ENCODE measurements around the gene BEND6. TPM values are rescaled to one million over a fixed set of nuclear protein-coding genes. Genes with fewer than 3 reads are reported as not detected.
A peak's percentile ranks its signal among the peaks of the same experiment; 100 is the strongest.

Gene BEND6
- total and polyA plus RNA-seq, 2 experiments from 2014 or later: 24.6 to 25.1 TPM

GRCh38 chr6:56959094-56959493 lies 4.2 kb downstream of the BEND6 start:
- Histone ChIP-seq H3K9me2 (ENCODE audit: insufficient read depth) (no peaks in the 10 kb centered on the region), H3K4me3 (peak overlapping the region; percentile 49), H4K20me1 (ENCODE audit: insufficient read depth) (no peaks in the 10 kb centered on the region), H2AFZ (no peak overlapping the region), H3K9me3 (ENCODE audit: low read depth) (no peaks in the 10 kb centered on the region), H3K36me3 (ENCODE audit: low read depth) (no peaks in the 10 kb centered on the region), H3K79me2 (ENCODE audit: insufficient read depth) (peaks cover 25% of the 10 kb centered on the region), H3K27ac (peak overlapping the region; percentile 81), H3K4me1 (ENCODE audit: insufficient read depth) (peaks cover 58% of the 10 kb centered on the region), H3K27me3 (replicated peaks; ENCODE audit: insufficient read depth) (no peaks in the 10 kb centered on the region), H3K4me2 (ENCODE audit: unreplicated experiment) (peak overlapping the region; percentile 72), H3K9ac (peak overlapping the region; percentile 49; the same call in 1 of the 2 replicates), H3F3A (ENCODE audit: insufficient read depth) (peaks cover 64% of the 10 kb centered on the region)
- DNase-seq: peak; percentile 58
- in situ Hi-C loops (cut with MboI): no loop called here
- TF ChIP-seq EZH2phosphoT487 (IDR thresholded peaks at IDR 0.05; ENCODE audit: insufficient read depth, low read depth): no peak
- TF ChIP-seq EZH2 (IDR thresholded peaks at IDR 0.05; ENCODE audit: insufficient read depth, poor library complexity, severe bottlenecking): no peak

DNA sequence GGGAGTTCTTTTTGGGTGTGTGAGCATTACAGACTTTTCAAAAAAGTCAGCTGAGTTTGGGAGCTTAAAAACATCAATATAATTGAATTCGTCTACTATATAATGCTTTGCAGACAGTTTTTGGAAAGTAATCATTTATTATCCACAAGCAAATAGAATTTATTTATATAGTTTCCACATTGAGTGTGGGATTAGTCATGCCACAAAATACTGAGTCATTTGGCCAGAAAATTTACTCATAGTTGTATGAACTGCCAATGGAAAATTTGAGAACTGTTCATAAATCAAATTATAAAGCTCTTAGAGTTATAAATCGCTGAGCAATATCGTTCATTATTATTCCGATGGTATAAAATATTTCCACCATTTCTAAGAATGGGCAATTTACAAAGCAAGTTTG lies 5.0 kb downstream of the BEND6 start:
- Histone ChIP-seq H3K27me3 (replicated peaks; ENCODE audit: insufficient read depth) (no peaks in the 10 kb centered on the region), H4K20me1 (ENCODE audit: insufficient read depth) (no peaks in the 10 kb centered on the region), H3K4me2 (ENCODE audit: unreplicated experiment) (peak overlapping the region; percentile 72), H2AFZ (no peak overlapping the region), H3K4me1 (ENCODE audit: insufficient read depth) (peaks cover 58% of the 10 kb centered on the region), H3K9ac (peak overlapping the region; percentile 49), H3F3A (ENCODE audit: insufficient read depth) (peaks cover 64% of the 10 kb centered on the region), H3K27ac (peak overlapping the region; percentile 81), H3K36me3 (ENCODE audit: low read depth) (no peaks in the 10 kb centered on the region), H3K9me3 (ENCODE audit: low read depth) (no peaks in the 10 kb centered on the region), H3K79me2 (ENCODE audit: insufficient read depth) (peaks cover 22% of the 10 kb centered on the region), H3K9me2 (ENCODE audit: insufficient read depth) (no peaks in the 10 kb centered on the region), H3K4me3 (peak overlapping the region; percentile 49)
- DNase-seq: peak; percentile 86
- TF ChIP-seq EZH2 (IDR thresholded peaks at IDR 0.05; ENCODE audit: insufficient read depth, poor library complexity, severe bottlenecking): no peak
- TF ChIP-seq EZH2phosphoT487 (IDR thresholded peaks at IDR 0.05; ENCODE audit: insufficient read depth, low read depth): no peak
- in situ Hi-C loops (cut with MboI): no loop called here
- WGBS, 2 experiments (ENCODE audit: low coverage in 1 of 2, low lambda C conversion rate in 2 of 2, missing lambda C conversion rate in 2 of 2): 0% methylated on average over 4 of the region's 4 CpGs

DNA sequence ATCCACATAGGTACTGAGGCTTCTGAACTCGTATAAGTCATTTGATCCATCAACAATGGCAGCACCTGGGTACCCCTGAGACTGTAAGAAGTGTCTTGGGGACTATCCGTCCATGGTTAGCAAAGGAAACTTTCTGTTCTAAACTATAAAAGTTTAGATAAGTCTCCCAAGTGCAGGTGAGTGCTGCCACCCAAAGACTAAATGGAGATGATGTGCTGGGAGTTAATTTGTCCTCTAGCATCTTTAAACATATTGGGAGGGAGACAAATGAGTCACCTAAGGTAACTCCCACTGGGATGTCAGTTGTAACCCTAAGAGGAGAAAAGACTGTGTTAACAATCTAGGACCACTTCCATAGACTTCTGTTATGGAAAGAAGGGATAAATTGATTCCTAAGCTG lies 6.2 kb downstream of the BEND6 start:
- Histone ChIP-seq H3F3A (ENCODE audit: insufficient read depth) (peaks cover 57% of the 10 kb centered on the region), H3K27ac (no peak overlapping the region), H3K9me2 (ENCODE audit: insufficient read depth) (no peaks in the 10 kb centered on the region), H3K4me2 (ENCODE audit: unreplicated experiment) (no peak overlapping the region), H3K79me2 (ENCODE audit: insufficient read depth) (peaks cover 18% of the 10 kb centered on the region), H3K4me1 (ENCODE audit: insufficient read depth) (peaks cover 58% of the 10 kb centered on the region), H3K9me3 (ENCODE audit: low read depth) (no peaks in the 10 kb centered on the region), H3K4me3 (no peak overlapping the region), H3K27me3 (replicated peaks; ENCODE audit: insufficient read depth) (no peaks in the 10 kb centered on the region), H2AFZ (no peak overlapping the region), H3K9ac (no peak overlapping the region), H4K20me1 (ENCODE audit: insufficient read depth) (no peaks in the 10 kb centered on the region), H3K36me3 (ENCODE audit: low read depth) (no peaks in the 10 kb centered on the region)
- 80 to 82% methylated on average over 2 of the region's 2 CpGs for WGBS, 2 experiments (ENCODE audit: low coverage in 1 of 2, low lambda C conversion rate in 2 of 2, missing lambda C conversion rate in 2 of 2)
- TF ChIP-seq EZH2phosphoT487 (IDR thresholded peaks at IDR 0.05; ENCODE audit: insufficient read depth, low read depth) (no peak), EZH2 (IDR thresholded peaks at IDR 0.05; ENCODE audit: insufficient read depth, poor library complexity, severe bottlenecking) (no peak)
- DNase-seq: peak; percentile 21
- in situ Hi-C loops (cut with MboI): no loop called here

GRCh38 chr6:56962441-56962840 lies 7.5 kb downstream of the BEND6 start:
- no peaks in the 10 kb centered on the region for H3K27me3 ChIP-seq (replicated peaks; ENCODE audit: insufficient read depth)
- TF ChIP-seq EZH2 (IDR thresholded peaks at IDR 0.05; ENCODE audit: insufficient read depth, poor library complexity, severe bottlenecking) (no peak), EZH2phosphoT487 (IDR thresholded peaks at IDR 0.05; ENCODE audit: insufficient read depth, low read depth) (no peak)
- H3K4me1 ChIP-seq (ENCODE audit: insufficient read depth): peaks cover 55% of the 10 kb centered on the region
- H3K27ac ChIP-seq: peak overlapping the region; percentile 16; the same call in 1 of the 2 replicates
- H3K36me3 ChIP-seq (ENCODE audit: low read depth): no peaks in the 10 kb centered on the region
- no peak overlapping the region for H2AFZ ChIP-seq
- H3K9ac ChIP-seq: no peak overlapping the region
- no peak overlapping the region for H3K4me2 ChIP-seq (ENCODE audit: unreplicated experiment)
- WGBS, 2 experiments (ENCODE audit: low coverage in 1 of 2, low lambda C conversion rate in 2 of 2, missing lambda C conversion rate in 2 of 2): 100% methylated on average over 2 of the region's 2 CpGs
- peaks cover 5% of the 10 kb centered on the region for H3K79me2 ChIP-seq (ENCODE audit: insufficient read depth)
- DNase-seq: peak; percentile 64
- no peaks in the 10 kb centered on the region for H3K9me2 ChIP-seq (ENCODE audit: insufficient read depth)
- H3K9me3 ChIP-seq (ENCODE audit: low read depth): no peaks in the 10 kb centered on the region
- H4K20me1 ChIP-seq (ENCODE audit: insufficient read depth): no peaks in the 10 kb centered on the region
- H3F3A ChIP-seq (ENCODE audit: insufficient read depth): peaks cover 44% of the 10 kb centered on the region
- H3K4me3 ChIP-seq: no peak overlapping the region
- in situ Hi-C loops (cut with MboI): no loop called here

GRCh38 chr6:56963043-56963442 lies 8.1 kb downstream of the BEND6 start:
- no peaks in the 10 kb centered on the region for H3K9me3 ChIP-seq (ENCODE audit: low read depth)
- H3K9me2 ChIP-seq (ENCODE audit: insufficient read depth): no peaks in the 10 kb centered on the region
- peaks cover 38% of the 10 kb centered on the region for H3F3A ChIP-seq (ENCODE audit: insufficient read depth)
- no peak overlapping the region for H3K9ac ChIP-seq
- DNase-seq: no peak
- no peak overlapping the region for H3K27ac ChIP-seq
- no peaks in the 10 kb centered on the region for H3K36me3 ChIP-seq (ENCODE audit: low read depth)
- in situ Hi-C loops (cut with MboI): no loop called here
- H2AFZ ChIP-seq: no peak overlapping the region
- peaks cover 49% of the 10 kb centered on the region for H3K4me1 ChIP-seq (ENCODE audit: insufficient read depth)
- 85 to 86% methylated on average over 3 of the region's 3 CpGs for WGBS, 2 experiments (ENCODE audit: low coverage in 1 of 2, low lambda C conversion rate in 2 of 2, missing lambda C conversion rate in 2 of 2)
- H3K79me2 ChIP-seq (ENCODE audit: insufficient read depth): no peaks in the 10 kb centered on the region
- TF ChIP-seq EZH2 (IDR thresholded peaks at IDR 0.05; ENCODE audit: insufficient read depth, poor library complexity, severe bottlenecking) (no peak), EZH2phosphoT487 (IDR thresholded peaks at IDR 0.05; ENCODE audit: insufficient read depth, low read depth) (no peak)
- no peaks in the 10 kb centered on the region for H3K27me3 ChIP-seq (replicated peaks; ENCODE audit: insufficient read depth)
- no peaks in the 10 kb centered on the region for H4K20me1 ChIP-seq (ENCODE audit: insufficient read depth)
- no peak overlapping the region for H3K4me3 ChIP-seq
- no peak overlapping the region for H3K4me2 ChIP-seq (ENCODE audit: unreplicated experiment)

All from GM23248 (cell line).